GM03348 (cell line): ENCODE data around the gene ELAC1.
"Not testable (repeated sequence)": the region's sequence is repeated elsewhere in the genome, so short reads cannot be mapped to it uniquely, and the experiment has no call there.

Experiments used
- DNase-seq: peaks from one replicate; pipeline ENCODE4 v3.0.0; 2012; ENCODE audit warnings: low spot score

The ELAC1 gene

DNA sequence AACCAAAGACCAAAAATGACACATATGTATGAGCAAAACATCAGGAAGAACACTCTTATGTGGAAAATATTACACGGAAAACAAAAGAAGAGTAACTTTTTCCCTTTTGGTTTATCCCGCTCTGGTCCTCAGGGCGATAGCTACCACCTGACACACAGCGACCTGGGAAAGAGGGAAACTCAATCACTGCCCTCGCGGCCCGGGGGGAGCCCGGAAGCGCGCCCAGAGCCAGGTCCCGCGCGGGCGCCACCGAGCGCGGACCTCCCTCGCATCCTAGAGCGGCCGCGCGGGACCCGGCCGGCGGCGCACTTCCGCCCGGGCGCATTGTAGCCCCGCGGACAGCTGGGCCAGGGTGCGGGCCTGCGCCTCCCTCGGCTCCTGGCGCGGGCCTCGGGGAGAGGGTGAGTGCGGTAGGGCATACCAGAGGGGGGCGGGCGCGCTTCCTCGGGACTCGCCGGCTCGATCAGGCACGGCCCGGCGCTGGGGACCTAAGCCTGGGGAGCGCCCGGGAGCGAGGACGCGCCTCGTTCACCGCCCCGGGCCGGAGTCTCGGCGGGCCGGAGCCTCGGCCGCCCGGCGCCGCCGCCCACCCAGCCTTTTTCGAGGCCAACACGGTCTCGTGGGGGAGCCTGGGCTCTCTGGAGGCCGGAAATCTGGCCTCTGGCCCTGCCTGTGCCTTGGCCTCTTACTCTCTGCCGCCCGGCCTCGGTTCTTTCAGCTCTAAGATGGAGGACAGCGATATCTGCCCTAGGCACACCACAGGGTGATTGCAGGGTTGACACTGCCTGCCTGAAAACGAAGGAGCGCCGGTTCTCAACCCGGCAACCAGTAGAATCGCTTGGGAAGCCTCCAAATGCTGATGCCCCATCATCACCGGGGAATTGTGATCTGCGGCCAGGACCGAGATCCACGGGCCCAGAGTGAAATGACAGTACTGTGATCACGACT, at the start of gene ELAC1:
ELAC1 (plus strand) TSS at position 327 of the 948 bp plus-strand sequence. CDS start 6,365 bp downstream, outside the sequence.
- peak; percentile 95 for DNase-seq

GRCh38 chr18:50918153-50918552, 49.7 kb upstream of the ELAC1 start:
- DNase-seq = no peak

DNA sequence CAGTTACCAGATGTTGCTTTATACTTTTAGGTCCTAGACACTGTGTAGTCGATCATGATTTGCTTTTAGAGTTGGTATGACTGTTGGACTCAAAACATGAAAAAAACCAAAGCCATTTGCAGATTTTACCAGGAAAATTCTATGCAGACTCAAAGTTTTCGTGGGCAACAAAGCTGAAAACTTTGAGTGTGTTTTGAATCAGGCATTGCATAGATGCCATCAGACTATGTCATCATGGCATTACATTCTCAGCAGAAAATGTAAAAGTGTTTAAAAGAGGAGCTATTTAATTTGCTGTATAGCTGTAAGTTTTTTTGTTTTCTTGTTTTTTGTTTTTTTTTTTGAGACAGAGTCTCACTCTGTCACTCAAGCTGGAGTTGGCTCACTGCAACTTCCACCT, 43.5 kb upstream of the ELAC1 start:
- peak; percentile 9 for DNase-seq

GRCh38 chr18:50926521-50926920, 41.3 kb upstream of the ELAC1 start:
- no peak for DNase-seq

DNA sequence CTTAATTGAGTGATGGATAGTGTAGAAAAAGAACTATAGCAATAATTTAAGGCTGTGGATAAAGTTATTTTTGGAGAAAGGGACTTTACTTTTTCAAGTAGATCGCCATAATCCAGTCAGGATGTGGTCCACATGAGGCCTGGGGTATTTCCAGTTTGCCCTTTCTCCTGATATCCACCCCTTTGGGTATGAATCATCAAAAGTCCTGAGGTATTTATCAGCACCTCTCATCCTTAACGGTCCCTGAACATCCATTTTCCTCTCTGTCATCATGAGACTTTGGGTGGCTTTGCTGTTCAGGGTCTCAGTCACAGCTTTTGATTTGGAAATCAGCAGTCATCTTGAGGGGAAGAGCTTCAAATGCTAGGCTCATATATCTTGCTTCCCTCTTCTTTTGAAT, 39.3 kb upstream of the ELAC1 start:
- peak; percentile 4 for DNase-seq

DNA sequence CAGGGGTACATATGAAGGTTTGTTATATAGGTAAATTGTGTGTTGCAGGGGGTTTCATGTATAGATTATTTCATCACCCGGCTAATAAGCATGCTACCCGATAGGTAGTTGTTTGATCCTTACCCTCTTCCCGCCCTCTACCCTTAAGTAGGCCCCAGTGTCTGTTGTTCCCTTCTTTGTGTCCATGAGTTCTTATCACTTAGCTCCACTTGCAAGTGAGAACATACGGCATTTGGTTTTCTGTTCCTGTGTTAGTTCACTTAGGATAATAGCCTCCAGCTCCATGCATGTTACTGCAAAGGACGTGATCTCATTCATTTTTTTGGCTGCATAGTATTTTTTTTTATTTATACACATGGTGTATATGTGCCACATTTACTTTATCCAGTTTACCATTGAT, 34.2 kb upstream of the ELAC1 start:
- no peak for DNase-seq

DNA sequence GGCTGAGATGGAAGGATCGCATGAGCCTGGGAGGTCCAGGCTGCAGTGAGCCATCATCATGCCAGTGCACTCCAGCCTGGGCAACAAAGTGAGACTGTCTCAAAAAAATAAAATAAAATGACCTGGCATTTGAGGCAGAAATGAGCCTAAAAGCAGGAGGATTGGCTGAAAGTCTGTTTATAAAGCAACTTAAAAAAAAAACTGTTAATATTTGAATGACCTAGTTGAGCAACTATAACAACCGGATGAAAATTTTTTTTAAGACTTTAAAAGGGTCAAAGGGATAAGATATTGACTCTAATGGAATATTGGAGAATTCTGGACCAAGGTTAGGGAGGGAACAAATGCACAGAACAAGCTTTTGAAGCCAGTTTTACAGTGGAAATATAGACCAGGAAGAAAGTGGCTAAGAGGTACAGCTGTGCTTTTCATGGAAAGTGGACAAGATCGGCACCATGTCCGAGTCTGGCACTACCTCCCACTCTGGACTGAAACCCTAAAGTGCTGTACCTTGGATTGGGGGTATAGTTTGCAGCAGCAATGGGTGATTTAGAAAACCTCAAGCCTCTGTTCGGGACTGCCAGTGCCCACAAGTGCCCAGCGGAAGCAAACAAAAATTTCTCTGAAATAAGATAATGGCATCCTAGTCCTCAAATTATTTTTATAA, 33.2 kb upstream of the ELAC1 start:
- DNase-seq = no peak

DNA sequence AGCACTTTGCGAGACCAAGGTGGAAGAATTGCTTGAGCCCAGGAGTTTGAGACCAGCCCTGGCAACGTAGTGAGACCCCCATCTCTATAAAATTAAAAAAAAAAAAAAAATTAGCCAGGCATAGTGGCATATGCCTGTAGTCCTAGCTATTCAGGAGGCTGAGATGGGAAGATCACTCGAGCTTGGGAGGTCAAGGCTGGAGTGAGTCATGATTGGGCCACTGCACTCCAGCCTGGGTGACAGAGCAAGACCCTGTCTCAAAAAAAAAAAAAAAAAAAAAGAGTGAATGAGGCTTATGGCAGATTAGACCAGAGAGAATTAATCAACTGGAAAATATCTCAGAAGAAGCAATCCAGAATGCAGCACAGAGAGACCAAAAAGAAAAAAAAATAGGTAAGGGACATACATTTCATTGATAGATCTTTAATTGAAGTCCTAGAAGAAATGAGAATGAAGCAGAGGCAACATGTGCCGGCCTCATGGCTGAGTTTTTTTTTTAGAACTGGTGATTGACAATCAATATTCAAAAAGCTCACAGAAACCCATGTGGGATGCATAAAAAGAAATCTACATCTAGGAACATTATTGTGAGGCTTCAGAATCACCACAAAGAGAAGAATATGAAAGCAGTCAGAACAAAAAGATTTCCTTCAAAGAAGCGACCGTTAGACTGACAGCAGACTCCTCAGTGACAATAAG, 32.2 kb upstream of the ELAC1 start:
- DNase-seq = no peak

GRCh38 chr18:50937183-50937582, 30.7 kb upstream of the ELAC1 start:
- DNase-seq = no peak

- no peak for DNase-seq
Observed at GRCh38 chr18:50938912-50939311, 28.9 kb upstream of the ELAC1 start.

DNA sequence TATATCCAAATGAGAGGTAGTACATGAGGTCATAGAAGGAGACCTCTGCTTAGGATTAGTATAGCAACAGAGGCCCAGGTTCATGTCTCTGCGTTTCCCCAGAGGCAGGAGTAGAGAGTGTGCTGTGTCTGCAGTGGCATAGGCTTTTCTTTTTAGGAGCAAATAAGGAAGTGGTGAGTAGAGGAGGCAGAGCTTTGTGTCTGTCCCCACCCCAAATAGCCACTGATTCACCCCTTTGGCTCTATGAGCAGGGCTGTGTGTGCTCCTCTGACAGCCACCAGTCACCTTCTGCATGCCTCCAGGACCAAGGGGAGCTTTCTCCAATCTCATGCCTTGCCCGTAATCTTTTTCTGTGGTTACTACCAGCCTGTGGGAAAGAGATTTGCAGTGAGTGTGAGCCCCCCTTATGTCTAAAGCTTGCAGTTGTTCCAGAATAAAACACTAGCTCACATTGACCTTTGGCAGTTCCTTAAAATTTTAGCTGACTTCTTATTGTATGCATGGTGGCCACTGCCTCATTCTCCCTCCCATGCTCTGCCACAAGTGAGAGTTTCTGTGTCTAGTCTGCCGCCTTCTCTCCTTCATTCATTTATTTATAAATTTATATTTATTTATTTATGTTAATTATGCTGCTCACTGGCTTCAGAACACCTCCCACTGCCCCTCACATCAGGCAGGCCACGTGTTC, 23.5 kb upstream of the ELAC1 start:
- DNase-seq = peak; percentile 22

- DNase-seq = not testable (repeated sequence)
Observed at GRCh38 chr18:50945918-50946317, 21.9 kb upstream of the ELAC1 start.

- DNase-seq = peak; percentile 28
Observed at GRCh38 chr18:50947899-50948298, 19.9 kb upstream of the ELAC1 start.

DNA sequence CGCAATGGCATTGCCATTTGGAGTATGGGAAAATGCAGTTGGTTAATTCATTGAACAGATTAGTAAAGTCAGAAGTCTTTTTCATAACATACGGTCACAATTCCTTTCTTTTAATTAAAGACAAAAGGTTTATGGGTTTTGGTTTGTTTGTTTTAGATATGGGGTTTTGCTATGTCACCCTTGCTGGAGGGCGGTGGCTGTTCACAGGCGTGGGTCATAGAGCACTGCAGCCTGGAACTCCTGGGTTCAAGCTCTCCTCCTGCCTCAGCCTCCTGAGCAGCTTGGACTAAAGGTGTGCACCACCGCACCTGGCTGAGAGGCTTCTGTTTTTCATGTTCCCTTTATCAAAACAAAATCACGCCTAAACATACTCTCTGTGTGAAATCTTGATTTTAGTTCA, 18.7 kb upstream of the ELAC1 start:
- no peak for DNase-seq

- no peak for DNase-seq
Observed at GRCh38 chr18:50950626-50951025, 17.2 kb upstream of the ELAC1 start.

DNA sequence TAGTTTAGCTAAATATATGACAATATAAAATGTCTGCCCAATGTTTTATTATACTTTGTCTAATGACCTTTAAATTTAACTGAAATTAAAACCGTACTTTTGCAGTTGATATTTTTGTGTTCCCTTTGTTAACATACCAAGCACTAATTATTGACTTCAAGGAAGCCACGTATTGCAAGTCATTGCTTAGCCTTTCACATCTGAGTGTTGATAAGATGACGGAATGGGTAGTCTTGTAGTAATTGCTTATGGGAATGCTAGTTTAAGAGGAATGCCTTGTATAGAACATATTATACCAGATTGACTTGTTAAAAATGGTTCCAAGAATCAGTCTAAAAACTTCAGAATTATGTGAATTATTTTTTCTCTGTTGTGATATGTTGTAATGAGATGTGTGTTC, 14.0 kb upstream of the ELAC1 start:
- DNase-seq = no peak

GRCh38 chr18:50955253-50955652, 12.6 kb upstream of the ELAC1 start:
- DNase-seq = no peak

GRCh38 chr18:50956116-50956515, 11.7 kb upstream of the ELAC1 start:
- DNase-seq = no peak

GRCh38 chr18:50961974-50962373, 5.9 kb upstream of the ELAC1 start:
- no peak for DNase-seq

DNA sequence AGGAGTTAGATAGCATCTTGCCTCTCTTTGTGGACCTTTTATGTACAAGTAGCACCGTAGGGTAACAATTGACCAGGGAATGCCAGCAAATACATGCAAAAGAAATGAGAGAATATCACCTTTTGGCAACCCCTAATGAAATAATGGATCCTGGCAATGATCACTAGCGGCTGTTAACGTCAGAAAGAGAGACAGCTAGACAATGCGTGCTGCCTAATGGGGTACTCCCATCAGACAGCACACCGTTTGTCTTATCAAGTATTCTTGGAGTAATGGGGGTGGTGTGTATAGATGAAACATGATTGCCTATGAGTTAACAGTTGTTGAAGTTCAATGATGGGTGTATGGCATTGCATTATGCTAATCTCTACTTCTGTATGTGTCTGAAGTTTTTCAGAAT, 1.6 kb downstream of the ELAC1 start:
- no peak for DNase-seq

DNA sequence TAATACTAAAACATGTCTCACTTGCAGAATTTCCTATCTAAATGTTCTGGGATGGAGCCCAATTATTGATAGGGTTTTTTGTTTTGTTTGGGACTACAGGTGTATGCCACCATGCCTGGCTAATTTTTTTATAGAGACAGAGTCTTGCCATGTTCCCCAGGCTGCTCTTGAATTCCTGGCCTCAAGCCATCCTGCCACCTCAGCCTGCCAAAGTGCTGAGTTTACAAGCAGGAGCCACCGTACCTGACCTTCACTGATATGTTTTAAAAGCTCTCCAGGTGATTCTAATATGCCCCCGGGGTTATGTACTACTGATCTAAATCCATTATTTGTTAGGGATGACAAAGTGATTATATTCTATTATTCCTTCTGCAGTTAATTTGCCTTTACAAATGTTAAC, 2.2 kb downstream of the ELAC1 start:
- no peak for DNase-seq

DNA sequence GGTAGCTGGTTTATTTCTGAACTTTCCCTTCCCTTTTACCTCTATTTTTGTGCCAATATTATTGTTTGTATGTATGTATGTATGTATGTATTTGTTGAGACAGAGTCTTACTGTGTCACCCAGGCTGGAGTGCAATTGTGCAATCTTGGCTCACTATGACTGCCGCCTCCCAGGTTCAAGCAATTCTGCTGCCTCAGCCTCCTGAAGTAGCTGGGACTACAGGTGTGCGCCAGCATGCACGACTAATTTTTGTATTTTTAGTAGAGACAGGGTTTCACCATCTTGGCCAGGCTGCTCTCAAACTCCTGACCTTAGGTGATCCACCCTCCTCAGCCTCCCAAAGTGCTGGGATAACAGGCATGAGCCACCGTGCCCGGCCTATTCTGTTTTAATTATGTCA, 4.6 kb downstream of the ELAC1 start:
- DNase-seq = not testable (repeated sequence)
